ENCODE measurements around the gene LVRN. TPM values are rescaled to one million over a fixed set of nuclear protein-coding genes. Genes with fewer than 3 reads are reported as not detected.

The LVRN gene
- total RNA-seq, 4 donors from 2014 or later, result 1.7 TPM; not detected in 3

DNA sequence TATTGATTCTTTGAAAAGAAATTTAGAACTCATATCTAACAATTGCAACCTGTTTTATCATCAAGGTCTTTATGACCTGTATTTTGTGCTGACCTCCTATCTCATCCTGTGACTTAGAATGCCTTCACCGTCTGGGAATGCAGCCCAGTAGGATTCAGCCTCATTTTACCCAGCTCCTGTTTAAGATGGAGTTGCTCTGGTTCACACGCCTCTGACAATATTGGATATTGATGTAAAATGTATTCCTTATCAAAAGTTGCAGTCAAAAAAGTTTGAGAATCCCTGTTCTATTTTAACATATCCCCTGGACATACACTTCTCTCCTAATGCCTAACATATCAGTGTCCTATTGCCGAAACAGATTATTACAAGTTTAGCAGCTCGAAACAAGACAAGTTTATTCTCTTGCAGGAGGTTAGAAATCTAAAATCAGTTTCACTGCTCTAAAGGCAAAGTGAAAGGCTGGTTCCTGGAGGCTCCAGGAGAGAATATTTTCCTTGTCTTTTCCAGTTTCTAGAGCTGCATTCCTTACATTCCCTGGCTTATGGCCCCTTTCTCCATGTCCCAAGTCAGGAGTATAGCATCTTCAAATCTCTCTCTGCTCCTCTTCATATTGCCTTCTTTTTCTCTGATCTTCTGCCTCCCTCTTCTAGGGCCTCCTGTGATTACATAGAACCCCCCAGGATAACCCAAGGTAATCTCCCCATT lies 31.5 kb upstream of the LVRN start:
- no peaks in the 10 kb centered on the region for H3K36me3 ChIP-seq
- H3K27ac ChIP-seq, result no peak overlapping the region
- intact Hi-C loops (cut with DNase I; ENCODE audit: low total_unique reads), result no loop called here
- H3K9me3 ChIP-seq, result no peaks in the 10 kb centered on the region
- no peak for DNase-seq
- no peaks in the 10 kb centered on the region for H3K4me1 ChIP-seq
- no peak for TF ChIP-seq POLR2A (IDR thresholded peaks at IDR 0.05)
- TF ChIP-seq, protein P1, sequence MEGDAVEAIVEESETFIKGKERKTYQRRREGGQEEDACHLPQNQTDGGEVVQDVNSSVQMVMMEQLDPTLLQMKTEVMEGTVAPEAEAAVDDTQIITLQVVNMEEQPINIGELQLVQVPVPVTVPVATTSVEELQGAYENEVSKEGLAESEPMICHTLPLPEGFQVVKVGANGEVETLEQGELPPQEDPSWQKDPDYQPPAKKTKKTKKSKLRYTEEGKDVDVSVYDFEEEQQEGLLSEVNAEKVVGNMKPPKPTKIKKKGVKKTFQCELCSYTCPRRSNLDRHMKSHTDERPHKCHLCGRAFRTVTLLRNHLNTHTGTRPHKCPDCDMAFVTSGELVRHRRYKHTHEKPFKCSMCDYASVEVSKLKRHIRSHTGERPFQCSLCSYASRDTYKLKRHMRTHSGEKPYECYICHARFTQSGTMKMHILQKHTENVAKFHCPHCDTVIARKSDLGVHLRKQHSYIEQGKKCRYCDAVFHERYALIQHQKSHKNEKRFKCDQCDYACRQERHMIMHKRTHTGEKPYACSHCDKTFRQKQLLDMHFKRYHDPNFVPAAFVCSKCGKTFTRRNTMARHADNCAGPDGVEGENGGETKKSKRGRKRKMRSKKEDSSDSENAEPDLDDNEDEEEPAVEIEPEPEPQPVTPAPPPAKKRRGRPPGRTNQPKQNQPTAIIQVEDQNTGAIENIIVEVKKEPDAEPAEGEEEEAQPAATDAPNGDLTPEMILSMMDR (IDR thresholded peaks at IDR 0.05), result no peak
- H3K4me3 ChIP-seq, result no peak overlapping the region
- H3K27me3 ChIP-seq, result no peaks in the 10 kb centered on the region

DNA sequence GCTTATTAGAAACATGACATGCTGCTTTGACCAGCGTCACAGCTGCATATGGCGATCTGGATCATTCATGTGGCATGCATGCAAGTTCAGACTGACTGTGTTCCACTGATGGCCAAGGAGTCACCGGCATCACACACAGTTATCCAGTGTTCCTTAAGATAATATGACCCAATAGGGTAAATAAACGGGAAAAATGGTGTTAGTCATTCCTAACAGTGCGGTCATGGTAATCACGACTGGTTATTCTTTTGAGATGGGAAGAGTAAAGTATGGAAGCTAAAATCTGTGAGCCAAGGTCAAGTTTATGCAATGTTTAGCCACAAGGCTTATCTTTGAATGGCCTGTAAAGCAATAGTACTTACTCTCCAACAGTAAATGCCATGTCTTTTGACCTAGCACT lies 29.3 kb upstream of the LVRN start:
- H3K4me1 ChIP-seq, result no peaks in the 10 kb centered on the region
- no peak for DNase-seq
- no peak overlapping the region for H3K27ac ChIP-seq
- no peaks in the 10 kb centered on the region for H3K9me3 ChIP-seq
- no peaks in the 10 kb centered on the region for H3K36me3 ChIP-seq
- H3K4me3 ChIP-seq, result no peak overlapping the region
- H3K27me3 ChIP-seq, result no peaks in the 10 kb centered on the region
- intact Hi-C loops (cut with DNase I; ENCODE audit: low total_unique reads), result no loop called here
- TF ChIP-seq, protein P1 (IDR thresholded peaks at IDR 0.05), result no peak
- TF ChIP-seq POLR2A (IDR thresholded peaks at IDR 0.05), result no peak

DNA sequence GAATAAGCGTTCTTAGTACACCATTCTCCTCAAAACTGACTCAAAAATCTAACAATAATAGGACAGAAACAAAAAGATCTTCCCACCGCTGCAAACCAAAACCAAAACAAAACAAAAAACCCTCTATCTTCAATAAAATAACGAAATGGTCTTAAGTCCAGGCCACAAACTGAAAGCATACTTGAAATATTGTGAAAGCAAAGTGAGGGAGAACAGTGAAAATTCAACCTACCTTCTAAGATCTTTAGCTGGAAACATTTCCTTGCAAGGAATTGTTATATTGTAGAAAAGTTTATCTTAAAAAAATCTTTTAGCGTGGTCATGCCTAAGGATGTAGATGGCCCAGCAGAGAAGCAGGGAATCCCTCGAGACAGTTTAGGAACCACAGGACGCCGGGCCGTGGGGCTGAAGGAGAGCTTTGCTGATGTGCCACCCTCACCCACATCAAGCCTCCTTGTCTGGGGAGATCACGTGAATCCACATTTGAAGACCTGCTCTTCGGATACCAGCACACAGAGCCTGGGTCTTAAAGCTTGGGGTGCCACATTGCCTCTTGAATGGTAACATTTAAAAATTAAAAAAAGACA lies 27.8 kb upstream of the LVRN start:
- no peak overlapping the region for H3K27ac ChIP-seq
- no peaks in the 10 kb centered on the region for H3K4me1 ChIP-seq
- H3K27me3 ChIP-seq, result no peaks in the 10 kb centered on the region
- TF ChIP-seq, protein P1 (IDR thresholded peaks at IDR 0.05), result no peak
- no peak for TF ChIP-seq POLR2A (IDR thresholded peaks at IDR 0.05)
- intact Hi-C loops (cut with DNase I; ENCODE audit: low total_unique reads), result no loop called here
- no peak for DNase-seq
- H3K36me3 ChIP-seq, result no peaks in the 10 kb centered on the region
- no peaks in the 10 kb centered on the region for H3K9me3 ChIP-seq
- H3K4me3 ChIP-seq, result no peak overlapping the region

DNA sequence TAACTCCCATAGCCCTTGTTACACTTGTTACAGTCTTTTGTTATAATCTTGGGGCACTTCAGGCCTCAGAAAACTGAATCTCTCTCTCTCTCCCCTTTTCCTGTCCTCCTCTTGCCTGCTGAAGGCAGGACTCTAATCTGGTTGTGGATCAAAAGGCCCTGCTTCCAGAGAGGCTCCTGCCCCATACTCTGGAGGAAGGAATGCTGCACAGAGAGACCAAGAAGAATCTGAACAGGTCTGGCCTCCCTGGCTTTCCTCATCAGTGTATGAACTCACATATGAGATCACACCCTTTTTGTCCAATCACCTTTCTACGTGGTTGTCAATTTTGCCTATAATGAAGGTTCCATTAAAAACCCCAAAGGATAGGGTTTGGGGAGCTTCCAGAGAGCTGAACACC lies 26.2 kb upstream of the LVRN start:
- no peak overlapping the region for H3K27ac ChIP-seq
- H3K4me1 ChIP-seq, result no peaks in the 10 kb centered on the region
- H3K27me3 ChIP-seq, result no peaks in the 10 kb centered on the region
- H3K36me3 ChIP-seq, result no peaks in the 10 kb centered on the region
- no peak overlapping the region for H3K4me3 ChIP-seq
- no peaks in the 10 kb centered on the region for H3K9me3 ChIP-seq
- DNase-seq, result no peak
- intact Hi-C loops (cut with DNase I; ENCODE audit: low total_unique reads), result no loop called here
- TF ChIP-seq POLR2A (IDR thresholded peaks at IDR 0.05), result no peak
- TF ChIP-seq, protein P1 (IDR thresholded peaks at IDR 0.05), result no peak

DNA sequence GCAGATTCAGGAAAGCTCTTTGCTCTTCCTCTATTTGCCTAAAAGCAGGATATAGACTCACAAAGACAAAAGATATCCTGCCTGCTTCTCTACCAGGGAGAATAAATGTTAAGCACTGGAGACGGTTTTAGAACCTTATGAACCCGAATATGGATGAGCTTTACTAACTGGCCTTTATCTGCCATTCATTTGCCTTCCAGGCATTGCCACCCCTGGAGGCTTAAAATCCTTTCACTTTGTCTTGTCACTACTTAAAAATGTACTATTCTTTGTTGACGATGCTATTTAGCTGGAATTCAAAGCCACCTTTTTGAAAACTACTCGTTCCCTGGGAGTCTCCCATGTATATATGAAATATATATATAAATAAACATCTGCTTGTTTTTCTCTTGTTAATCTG lies 23.2 kb upstream of the LVRN start:
- intact Hi-C loops (cut with DNase I; ENCODE audit: low total_unique reads), result no loop called here
- H3K27me3 ChIP-seq, result no peaks in the 10 kb centered on the region
- H3K36me3 ChIP-seq, result no peaks in the 10 kb centered on the region
- H3K4me1 ChIP-seq, result no peaks in the 10 kb centered on the region
- no peaks in the 10 kb centered on the region for H3K9me3 ChIP-seq
- TF ChIP-seq POLR2A (IDR thresholded peaks at IDR 0.05), result no peak
- TF ChIP-seq, protein P1 (IDR thresholded peaks at IDR 0.05), result no peak
- no peak overlapping the region for H3K4me3 ChIP-seq
- no peak for DNase-seq
- no peak overlapping the region for H3K27ac ChIP-seq
